HepG2 (cell line): ENCODE data around the gene EMC10. TPM values are rescaled to one million over a fixed set of nuclear protein-coding genes. Genes with fewer than 3 reads are reported as not detected.

Experiments
- ATAC-seq: fragments of 200-7000 bp; cut with Tn5 transposase; 3 replicates; pipeline ENCODE4 v1.9.1; 2020; ENCODE audit warnings: mild to moderate bottlenecking, moderate library complexity
- BruUV-seq: library from RNA; stranded (reverse); fragments of 400-500 nt; replicated peaks from 2 replicates; lab custom pipeline; 2021; lab: Mats Ljungman, UMichigan
- CTCF ChIA-PET: fragments of 300-600 bp; formaldehyde crosslinking; extraction: SDS; loops from one replicate; lab custom pipeline; 2021; ENCODE audit warnings: low total read pairs, inconsistent platforms, low intra/inter-chr PET ratio; lab: Yijun Ruan, JAX
- POLR2A ChIA-PET: fragments of 350-600 bp; sonication (Branson Sonifier 250); formaldehyde crosslinking; loops from one replicate; lab custom pipeline; 2020; ENCODE audit warnings: antibody characterized with exemption, inconsistent platforms; lab: Yijun Ruan, JAX
- DNase-seq: peaks from one replicate; pipeline ENCODE4 v3.0.0-alpha.2; 2015; ENCODE audit warnings: low spot score
- FAIRE-seq: peaks from 3 replicates; lab custom pipeline; 2011; peaks lifted over from hg19 to GRCh38; lab: Jason Lieb, UNC
- H2AFZ ChIP-seq: one replicate; pipeline ENCODE4 v1.6.1; 2011; ENCODE audit warnings: low read length, inconsistent platforms
- H3K27ac ChIP-seq: fragments of 300-600 bp; 3 replicates; pipeline ENCODE4 v1.8.0; 2011; ENCODE audit warnings: mixed run types, mild to moderate bottlenecking, mixed read lengths, low read length, inconsistent platforms; ENCODE audit not compliant: insufficient read depth; ENCODE audit errors: extremely low read length
- H3K27me3 ChIP-seq, 2 experiments: fragments of 200-600 bp in 1 of 2; 2 replicates in 1 of 2; 3 replicates in 1 of 2; pipeline versions ENCODE4 v1.6.0 to v1.8.0; 2011; ENCODE audit warnings: low read length in 2 of 2, mild to moderate bottlenecking in 2 of 2, moderate library complexity in 2 of 2, inconsistent platforms in 1 of 2; ENCODE audit not compliant: insufficient read depth in 2 of 2, control insufficient read depth in 1 of 2
- H3K36me3 ChIP-seq, 2 experiments: fragments of 200-600 bp in 1 of 2; replicated peaks in 1 of 2; 2 replicates in 1 of 2; 3 replicates in 1 of 2; pipeline versions ENCODE4 v1.5.1 to v1.8.0; 2011; ENCODE audit warnings: low read length in 2 of 2, inconsistent platforms in 1 of 2; ENCODE audit not compliant: insufficient read depth in 2 of 2, control insufficient read depth in 1 of 2
- H3K4me1 ChIP-seq: 2 replicates; pipeline ENCODE4 v1.5.1; 2012; ENCODE audit warnings: low read length, inconsistent platforms; ENCODE audit not compliant: insufficient read depth
- H3K4me2 ChIP-seq: 2 replicates; pipeline ENCODE4 v1.6.0; 2011; ENCODE audit warnings: low read depth, low read length, inconsistent platforms
- H3K4me3 ChIP-seq, 3 experiments: fragments of 200-600 bp in 1 of 3; sonication (generic), shearing (Covaris generic) in 1 of 3; replicated peaks in 1 of 3; 2 replicates each; pipeline ENCODE4 v1.5.1; 2011 to 2016; ENCODE audit warnings: low read length in 3 of 3, inconsistent platforms in 2 of 3, low read depth in 2 of 3, mild to moderate bottlenecking in 2 of 3, control low read depth in 1 of 3, mixed read lengths in 1 of 3; ENCODE audit not compliant: insufficient read depth in 1 of 3
- H3K79me2 ChIP-seq: one replicate; pipeline ENCODE4 v1.6.1; 2011; ENCODE audit warnings: low read length, inconsistent platforms; ENCODE audit not compliant: insufficient read depth
- H3K9ac ChIP-seq: 2 replicates; pipeline ENCODE4 v1.6.0; 2011; ENCODE audit warnings: mild to moderate bottlenecking, low read depth, low read length, inconsistent platforms; ENCODE audit not compliant: insufficient read depth
- H3K9me3 ChIP-seq: 2 replicates; pipeline ENCODE4 v1.5.1; 2012; ENCODE audit warnings: mild to moderate bottlenecking, low read length
- H4K20me1 ChIP-seq: 2 replicates; pipeline ENCODE4 v1.6.0; 2011; ENCODE audit warnings: inconsistent platforms, mild to moderate bottlenecking, low read length, moderate library complexity; ENCODE audit not compliant: insufficient read depth
- CCAR2 ChIP-seq: fragments of 200-400 bp; formaldehyde crosslinking; optimal IDR thresholded peaks from 2 replicates; pipeline ENCODE3; 2018; ENCODE audit warnings: low read depth, mild to moderate bottlenecking, low read length, moderate library complexity
- CENPT ChIP-seq: sonication (generic); formaldehyde crosslinking; IDR thresholded peaks from 2 replicates; pipeline ENCODE4 v1.8.0; 2022; ENCODE audit warnings: low read depth, mild to moderate bottlenecking, moderate library complexity, missing genetic modification reagents
- FLYWCH1 ChIP-seq: sonication (generic); formaldehyde crosslinking; IDR thresholded peaks from 2 replicates; pipeline ENCODE4 v1.8.1; 2023; ENCODE audit warnings: mild to moderate bottlenecking, missing genetic modification reagents
- FOXM1 ChIP-seq: sonication (generic); formaldehyde crosslinking; IDR thresholded peaks from 2 replicates; pipeline ENCODE4 v1.5.0; 2020; ENCODE audit warnings: missing genetic modification reagents
- HOXD1 ChIP-seq: sonication (generic); formaldehyde crosslinking; IDR thresholded peaks from 2 replicates; pipeline ENCODE4 v1.5.0; 2020; ENCODE audit warnings: missing genetic modification reagents
- MAFG ChIP-seq: sonication (generic); formaldehyde crosslinking; IDR thresholded peaks from 2 replicates; pipeline ENCODE4 v1.5.1; 2020; ENCODE audit warnings: mild to moderate bottlenecking, missing genetic modification reagents
- MED1 ChIP-seq: sonication (generic); formaldehyde crosslinking; IDR thresholded peaks from 2 replicates; pipeline ENCODE4 v1.4.0; 2020; ENCODE audit warnings: missing genetic modification reagents
- NFYB ChIP-seq: sonication (generic); formaldehyde crosslinking; IDR thresholded peaks from 2 replicates; pipeline ENCODE4 v1.4.0; 2020; ENCODE audit warnings: missing genetic modification reagents
- RARA ChIP-seq: IDR thresholded peaks from 2 replicates; pipeline ENCODE4 v1.6.1; 2016; ENCODE audit warnings: missing genetic modification reagents, missing compliant biosample characterization
- RFX1 ChIP-seq: fragments of 450-650 bp; IDR thresholded peaks from 2 replicates; pipeline ENCODE4 v1.6.1; 2017
- RORA ChIP-seq: sonication (generic); formaldehyde crosslinking; IDR thresholded peaks from 2 replicates; pipeline ENCODE4 v1.5.0; 2020; ENCODE audit warnings: mild to moderate bottlenecking, missing genetic modification reagents, moderate library complexity
- SALL1 ChIP-seq: sonication (generic); formaldehyde crosslinking; IDR thresholded peaks from 2 replicates; pipeline ENCODE4 v1.8.0; 2022; ENCODE audit warnings: mild to moderate bottlenecking, missing genetic modification reagents
- SP1 ChIP-seq, 2 experiments: fragments of 450-650 bp in 1 of 2; sonication (generic) in 1 of 2; formaldehyde crosslinking in 1 of 2; IDR thresholded peaks; 2 replicates each; pipeline versions ENCODE4 v1.4.0 to v1.6.1; 2016 to 2020; ENCODE audit warnings: missing genetic modification reagents in 1 of 2
- ZEB1 ChIP-seq: IDR thresholded peaks from 2 replicates; pipeline ENCODE4 v1.6.1; 2012; ENCODE audit warnings: mild to moderate bottlenecking, low read depth, inconsistent platforms; ENCODE audit not compliant: insufficient replicate concordance
- ZFP82 ChIP-seq: sonication (generic); formaldehyde crosslinking; IDR thresholded peaks from 2 replicates; pipeline ENCODE4 v1.5.1; 2020; ENCODE audit warnings: mild to moderate bottlenecking, missing genetic modification reagents, borderline replicate concordance
- ZNF143 ChIP-seq: sonication (generic); formaldehyde crosslinking; IDR thresholded peaks from 2 replicates; pipeline ENCODE4 v1.4.0; 2020; ENCODE audit warnings: missing genetic modification reagents
- ZSCAN30 ChIP-seq: sonication (generic); formaldehyde crosslinking; IDR thresholded peaks from 2 replicates; pipeline ENCODE4 v1.5.0; 2020; ENCODE audit warnings: mild to moderate bottlenecking, missing genetic modification reagents
- WGBS: methylation state at CpG from one replicate; pipeline ENCODE4 v1.1.6; 2017; ENCODE audit warnings: low lambda C conversion rate; 5-methylcytosine and 5-hydroxymethylcytosine counted together
- in situ Hi-C: cut with HindIII; loops from 2 replicates; pipeline ENCODE4 v1.10.0; 2017; ENCODE audit warnings: low pct_unique_long_range_greater_than_20kb; ENCODE audit not compliant: extremely low pct_ligation_motif_present
- intact Hi-C: fragments of 100-400 bp; cut with micrococcal nuclease; formaldehyde crosslinking; loops from one replicate; pipeline ENCODE4 v1.10.0; 2022; ENCODE audit not compliant: unreplicated experiment
- polyA plus RNA-seq, 8 experiments: library from polyadenylated mRNA; depleted of rRNA in 3 of 8; stranded (reverse) in 7 of 8; unstranded in 1 of 8; fragments of >200 nt; fragmentation: Illumina TruSeq in 4 of 8; extraction: Trizol in 4 of 8; gene quantifications; 2 replicates each; pipeline versions ENCODE4 v1.2.1 to v1.2.3, GENCODE V29; 2011 to 2016; ENCODE audit warnings: low read depth in 4 of 8, missing spikeins in 1 of 8, mixed read lengths in 1 of 8; ENCODE audit not compliant: insufficient read depth in 1 of 8
- total RNA-seq, 5 experiments: library from RNA; depleted of rRNA; stranded (reverse); fragments of >200 nt; fragmentation: Illumina TruSeq; extraction: Trizol; gene quantifications; 2 replicates each; pipeline ENCODE4 v1.2.3, GENCODE V29; 2016; ENCODE audit warnings: low read depth in 1 of 5
- TF ChIP-seq, protein P1 (sequence below): sonication (generic); formaldehyde crosslinking; IDR thresholded peaks from 2 replicates; pipeline ENCODE4 v1.5.0; 2020; ENCODE audit warnings: missing genetic modification reagents
- TF ChIP-seq, protein P2 (sequence below): IDR thresholded peaks from 2 replicates; pipeline ENCODE4 v1.6.1; 2016; ENCODE audit warnings: control low read depth
- TF ChIP-seq, protein P3 (sequence below): sonication (generic); formaldehyde crosslinking; IDR thresholded peaks from 2 replicates; pipeline ENCODE4; 2020; ENCODE audit warnings: missing genetic modification reagents, mild to moderate bottlenecking, borderline replicate concordance

The EMC10 gene
- total and polyA plus RNA-seq, 2 of the 13 experiments (the other 11 are each of a cell fraction or from before 2014, with no cell fraction given), result not detected

DNA sequence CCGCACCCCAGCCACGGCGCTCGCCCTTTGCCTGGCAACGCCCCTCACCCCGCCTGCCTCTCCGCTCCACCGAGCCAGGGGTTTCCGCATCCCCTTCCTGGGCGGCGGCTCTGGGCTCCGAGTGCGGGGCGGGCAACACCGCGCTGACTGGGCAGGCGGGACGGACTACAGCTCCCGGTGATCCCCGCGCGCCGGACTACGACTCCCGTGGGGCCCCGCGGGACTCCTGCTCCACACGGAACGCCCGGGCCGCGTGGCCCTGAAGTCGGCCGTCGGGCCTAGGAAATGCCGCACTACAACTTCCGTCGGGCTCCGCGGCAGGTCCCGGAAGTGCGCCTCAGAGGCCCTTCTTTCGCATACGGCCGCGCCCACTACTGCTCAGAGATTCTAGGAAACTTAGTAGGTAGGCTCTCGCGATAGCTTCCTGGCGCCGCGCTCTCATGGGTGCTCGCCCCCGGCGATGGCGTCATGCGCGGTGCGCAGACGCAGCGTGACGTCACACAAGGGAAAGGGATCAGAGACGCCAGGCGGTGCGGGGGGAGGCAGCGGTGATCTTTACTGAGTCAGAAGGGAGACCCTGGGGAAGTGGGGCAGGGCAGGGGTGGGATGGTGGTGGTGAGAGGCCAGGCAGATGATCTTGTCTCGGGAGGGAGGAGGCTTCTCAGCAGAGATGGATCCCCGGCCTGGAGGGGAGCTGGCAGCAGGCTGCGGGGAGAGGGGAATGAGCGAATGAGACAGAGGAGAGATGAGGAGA lies 34.9 kb downstream of the EMC10 start, which contains the start of gene JOSD2:
TSS of gene JOSD2 (minus strand) at position 123 of the 754 bp plus-strand sequence. CDS start 760 bp downstream, outside the sequence.
- in situ Hi-C loops (no loop called here), intact Hi-C loops (no loop called here)
- Histone ChIP-seq H3K27me3 (no peaks in the 10 kb centered on the region; a peak in 3 of 5 replicates), H3K4me1 (peaks cover 29% of the 10 kb centered on the region), H4K20me1 (no peaks in the 10 kb centered on the region), H3K4me3 (peak within 1 kb of the TSS; percentile 37 to 71 (median 63); a peak in 5 of 6 replicates), H3K79me2 (no peaks in the 10 kb centered on the region), H3K9ac (peak within 1 kb of the TSS; percentile 45), H2AFZ (no peak within 1 kb of the TSS), H3K27ac (no peak within 1 kb of the TSS), H3K9me3 (no peaks in the 10 kb centered on the region), H3K4me2 (peak within 1 kb of the TSS; percentile 60), H3K36me3 (no peaks in the 10 kb centered on the region)
- ATAC-seq (peak; percentile 85), FAIRE-seq (peak; percentile 47), DNase-seq (peak; percentile 85)
- no TSS peak for BruUV-seq
- 60% methylated on average over 32 of the region's 69 CpGs for WGBS
- ChIA-PET POLR2A (interaction anchor here (0.7 to 1.2 kb wide), 3 partner anchors 127 to 855 kb away, joined by 3 to 4 read pairs (median 4); partner anchors contain the start of genes ETFB and POLD1), CTCF (no interaction called here)
- TF ChIP-seq NFYB (peak; percentile 55), FOXM1 (CRISPR knock-in tag) (no peak), ZEB1 (no peak), CENPT (CRISPR knock-in tag) (no peak), ZSCAN30 (CRISPR knock-in tag) (no peak), RFX1 (no peak; the same call in 1 of the 2 replicates), RARA (CRISPR knock-in tag) (no peak), FLYWCH1 (CRISPR knock-in tag) (no peak), MAFG (CRISPR knock-in tag) (no peak), ZNF143 (CRISPR knock-in tag) (peak; percentile 95), SP1 (IDR thresholded peaks at IDR 0.05) (no peak), SP1 (CRISPR knock-in tag; IDR thresholded peaks at IDR 0.05) (0 out of 2 replicates have a peak, but pooled peaks have one; percentile 30), CCAR2 (no peak), SALL1 (CRISPR knock-in tag) (peak; percentile 38), HOXD1 (no peak), MED1 (CRISPR knock-in tag) (no peak), ZFP82 (no peak), RORA (no peak)
- TF ChIP-seq, protein P1, sequence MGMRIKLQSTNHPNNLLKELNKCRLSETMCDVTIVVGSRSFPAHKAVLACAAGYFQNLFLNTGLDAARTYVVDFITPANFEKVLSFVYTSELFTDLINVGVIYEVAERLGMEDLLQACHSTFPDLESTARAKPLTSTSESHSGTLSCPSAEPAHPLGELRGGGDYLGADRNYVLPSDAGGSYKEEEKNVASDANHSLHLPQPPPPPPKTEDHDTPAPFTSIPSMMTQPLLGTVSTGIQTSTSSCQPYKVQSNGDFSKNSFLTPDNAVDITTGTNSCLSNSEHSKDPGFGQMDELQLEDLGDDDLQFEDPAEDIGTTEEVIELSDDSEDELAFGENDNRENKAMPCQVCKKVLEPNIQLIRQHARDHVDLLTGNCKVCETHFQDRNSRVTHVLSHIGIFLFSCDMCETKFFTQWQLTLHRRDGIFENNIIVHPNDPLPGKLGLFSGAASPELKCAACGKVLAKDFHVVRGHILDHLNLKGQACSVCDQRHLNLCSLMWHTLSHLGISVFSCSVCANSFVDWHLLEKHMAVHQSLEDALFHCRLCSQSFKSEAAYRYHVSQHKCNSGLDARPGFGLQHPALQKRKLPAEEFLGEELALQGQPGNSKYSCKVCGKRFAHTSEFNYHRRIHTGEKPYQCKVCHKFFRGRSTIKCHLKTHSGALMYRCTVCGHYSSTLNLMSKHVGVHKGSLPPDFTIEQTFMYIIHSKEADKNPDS (CRISPR knock-in tag), result no peak
- TF ChIP-seq, protein P2, sequence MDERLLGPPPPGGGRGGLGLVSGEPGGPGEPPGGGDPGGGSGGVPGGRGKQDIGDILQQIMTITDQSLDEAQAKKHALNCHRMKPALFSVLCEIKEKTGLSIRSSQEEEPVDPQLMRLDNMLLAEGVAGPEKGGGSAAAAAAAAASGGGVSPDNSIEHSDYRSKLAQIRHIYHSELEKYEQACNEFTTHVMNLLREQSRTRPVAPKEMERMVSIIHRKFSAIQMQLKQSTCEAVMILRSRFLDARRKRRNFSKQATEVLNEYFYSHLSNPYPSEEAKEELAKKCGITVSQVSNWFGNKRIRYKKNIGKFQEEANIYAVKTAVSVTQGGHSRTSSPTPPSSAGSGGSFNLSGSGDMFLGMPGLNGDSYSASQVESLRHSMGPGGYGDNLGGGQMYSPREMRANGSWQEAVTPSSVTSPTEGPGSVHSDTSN, result no peak
- TF ChIP-seq, protein P3, sequence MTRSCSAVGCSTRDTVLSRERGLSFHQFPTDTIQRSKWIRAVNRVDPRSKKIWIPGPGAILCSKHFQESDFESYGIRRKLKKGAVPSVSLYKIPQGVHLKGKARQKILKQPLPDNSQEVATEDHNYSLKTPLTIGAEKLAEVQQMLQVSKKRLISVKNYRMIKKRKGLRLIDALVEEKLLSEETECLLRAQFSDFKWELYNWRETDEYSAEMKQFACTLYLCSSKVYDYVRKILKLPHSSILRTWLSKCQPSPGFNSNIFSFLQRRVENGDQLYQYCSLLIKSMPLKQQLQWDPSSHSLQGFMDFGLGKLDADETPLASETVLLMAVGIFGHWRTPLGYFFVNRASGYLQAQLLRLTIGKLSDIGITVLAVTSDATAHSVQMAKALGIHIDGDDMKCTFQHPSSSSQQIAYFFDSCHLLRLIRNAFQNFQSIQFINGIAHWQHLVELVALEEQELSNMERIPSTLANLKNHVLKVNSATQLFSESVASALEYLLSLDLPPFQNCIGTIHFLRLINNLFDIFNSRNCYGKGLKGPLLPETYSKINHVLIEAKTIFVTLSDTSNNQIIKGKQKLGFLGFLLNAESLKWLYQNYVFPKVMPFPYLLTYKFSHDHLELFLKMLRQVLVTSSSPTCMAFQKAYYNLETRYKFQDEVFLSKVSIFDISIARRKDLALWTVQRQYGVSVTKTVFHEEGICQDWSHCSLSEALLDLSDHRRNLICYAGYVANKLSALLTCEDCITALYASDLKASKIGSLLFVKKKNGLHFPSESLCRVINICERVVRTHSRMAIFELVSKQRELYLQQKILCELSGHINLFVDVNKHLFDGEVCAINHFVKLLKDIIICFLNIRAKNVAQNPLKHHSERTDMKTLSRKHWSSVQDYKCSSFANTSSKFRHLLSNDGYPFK (CRISPR knock-in tag), result no peak
